IPS-NIHi7 (cell line): ENCODE data around the gene CBFA2T3.
A peak's percentile ranks its signal among the peaks of the same experiment; 100 is the strongest.

Experiments
- DNase-seq: peaks from one replicate; pipeline ENCODE4 v3.0.0; 2012; ENCODE audit warnings: mixed read lengths; ENCODE audit errors: extremely low spot score

CBFA2T3 gene

GRCh38 chr16:88859381-88860091 is 117.5 kb downstream of the CBFA2T3 start:
- DNase-seq: no peak

- DNase-seq: peak; percentile 92
Measured at GRCh38 chr16:88857728-88858339, 119.2 kb downstream of the CBFA2T3 start.

GRCh38 chr16:88856828-88857727 is 119.9 kb downstream of the CBFA2T3 start, which contains the start of the genes GALNS and TRAPPC2L:
GALNS (minus strand) TSS chr16:88856947; CDS start chr16:88856877, 70 bp downstream.
TRAPPC2L (plus strand) TSS chr16:88857127; CDS start chr16:88857151, 24 bp downstream.
- DNase-seq: peak; percentile 100

GRCh38 chr16:88856122-88856827 is 120.7 kb downstream of the CBFA2T3 start:
- DNase-seq: peak; percentile 60

GRCh38 chr16:88855736-88856121 is 121.3 kb downstream of the CBFA2T3 start:
- no peak for DNase-seq

- no peak for DNase-seq
Measured at GRCh38 chr16:88855176-88855575, 121.8 kb downstream of the CBFA2T3 start.

- DNase-seq: no peak
Measured at GRCh38 chr16:88854306-88855111, 122.5 kb downstream of the CBFA2T3 start.

- DNase-seq: no peak
Measured at GRCh38 chr16:88853325-88853941, 123.6 kb downstream of the CBFA2T3 start.

- no peak for DNase-seq
Measured at GRCh38 chr16:88851616-88852015, 125.4 kb downstream of the CBFA2T3 start.

- DNase-seq: no peak
Measured at GRCh38 chr16:88850531-88851199, 126.3 kb downstream of the CBFA2T3 start.

GRCh38 chr16:88848557-88848956 is 128.4 kb downstream of the CBFA2T3 start:
- DNase-seq: no peak

GRCh38 chr16:88847654-88848053 is 129.4 kb downstream of the CBFA2T3 start:
- DNase-seq: no peak

- DNase-seq: no peak
Measured at GRCh38 chr16:88846088-88846487, 130.9 kb downstream of the CBFA2T3 start.

GRCh38 chr16:88844419-88845036 is 132.5 kb downstream of the CBFA2T3 start:
- DNase-seq: peak; percentile 60

GRCh38 chr16:88843256-88843655 is 133.8 kb downstream of the CBFA2T3 start:
- no peak for DNase-seq

- DNase-seq: no peak
Measured at GRCh38 chr16:88842806-88843205, 134.2 kb downstream of the CBFA2T3 start.

- no peak for DNase-seq
Measured at GRCh38 chr16:88842308-88842756, 134.7 kb downstream of the CBFA2T3 start.

GRCh38 chr16:88841521-88842307 is 135.3 kb downstream of the CBFA2T3 start:
- no peak for DNase-seq
